Right lobe of liver (tissue), 4 donors: ENCODE results near the gene EEF1A1.
"Not testable (repeated sequence)": the region's sequence is repeated elsewhere in the genome, so short reads cannot be mapped to it uniquely, and the experiment has no call there.

Experiments used
- CTCF ChIP-seq, 4 donors: fragments of 200-600 bp in 3 of 4; fragments of 450-650 bp in 1 of 4; IDR thresholded peaks; one replicate each; pipeline versions ENCODE4 v1.5.1 to v1.8.0; 2016 to 2022; ENCODE audit warnings: antibody characterized with exemption in 4 of 4, mild to moderate bottlenecking in 2 of 4
- POLR2A ChIP-seq: fragments of 450-650 bp; IDR thresholded peaks from one replicate; pipeline ENCODE4 v1.6.1; 2017; ENCODE audit warnings: antibody characterized with exemption, mild to moderate bottlenecking
- donor health status: DM: no; HTN: no; CAD: no.
- donor health status: DM: no; HTN: no; CAD: no.
- donor health status: DM: no; HTN: yes; CAD: no.

GRCh38 chr6:73551115-73551514 lies 30.3 kb upstream of the EEF1A1 start:
- not testable (repeated sequence) for TF ChIP-seq CTCF (IDR thresholded peaks at IDR 0.05); POLR2A
